Smooth muscle cell (in vitro differentiated cells): ENCODE data around the gene SCN5A. TPM values are rescaled to one million over a fixed set of nuclear protein-coding genes. Genes with fewer than 3 reads are reported as not detected.

Experiments used
- DNase-seq: peaks from one replicate; lab custom pipeline; 2025; ENCODE audit not compliant: unreplicated experiment; lab: John Stamatoyannopoulos, UW
- H2AFZ ChIP-seq: fragments of 200-600 bp; sonication (generic); 2 replicates; pipeline ENCODE4 v1.6.0; 2016; ENCODE audit warnings: antibody characterized with exemption, low read depth, mild to moderate bottlenecking
- H3F3A ChIP-seq: fragments of 200-600 bp; sonication (generic); 2 replicates; pipeline ENCODE4 v1.6.0; 2017; ENCODE audit warnings: antibody characterized with exemption, low read depth
- H3K27ac ChIP-seq: fragments of 200-600 bp; sonication (generic); 2 replicates; pipeline ENCODE4 v1.5.1; 2016; ENCODE audit warnings: low read depth, mild to moderate bottlenecking
- H3K27me3 ChIP-seq: fragments of 200-600 bp; sonication (generic); 2 replicates; pipeline ENCODE4 v1.6.1; 2016; ENCODE audit warnings: low read depth, mild to moderate bottlenecking
- H3K36me3 ChIP-seq: fragments of 200-600 bp; sonication (generic); 2 replicates; pipeline ENCODE4 v1.5.1; 2016; ENCODE audit warnings: low read depth
- H3K4me1 ChIP-seq: fragments of 200-600 bp; sonication (generic); 2 replicates; pipeline ENCODE4 v1.5.1; 2016; ENCODE audit warnings: low read depth
- H3K4me2 ChIP-seq: fragments of 200-600 bp; sonication (generic); 2 replicates; pipeline ENCODE4 v1.6.0; 2016; ENCODE audit warnings: mild to moderate bottlenecking
- H3K4me3 ChIP-seq: fragments of 200-600 bp; sonication (generic); 2 replicates; pipeline ENCODE4 v1.5.1; 2016; ENCODE audit warnings: mild to moderate bottlenecking
- H3K79me2 ChIP-seq: fragments of 200-600 bp; sonication (generic); 2 replicates; pipeline ENCODE4 v1.6.0; 2016; ENCODE audit warnings: low read depth, mild to moderate bottlenecking
- H3K9ac ChIP-seq: fragments of 200-600 bp; sonication (generic); 2 replicates; pipeline ENCODE4 v1.6.0; 2016; ENCODE audit warnings: low read depth
- H3K9me3 ChIP-seq: fragments of 200-600 bp; sonication (generic); replicated peaks from 2 replicates; pipeline ENCODE4 v1.5.1; 2016; ENCODE audit warnings: low read depth
- H4K20me1 ChIP-seq: fragments of 200-600 bp; sonication (generic); 2 replicates; pipeline ENCODE4 v1.6.0; 2016; ENCODE audit warnings: low read depth
- WGBS: methylation state at CpG from one replicate; pipeline ENCODE4 v1.1.7; 2016; ENCODE audit warnings: low lambda C conversion rate; 5-methylcytosine and 5-hydroxymethylcytosine counted together
- polyA plus RNA-seq: library from polyadenylated mRNA; unstranded; fragments of >200 nt; fragmentation: Nextera tagmentation; extraction: Ambion mirVana; gene quantifications from 2 replicates; pipeline ENCODE4 v1.2.1, GENCODE V29; 2016
- total RNA-seq: library from RNA; depleted of rRNA; stranded (reverse); fragments of >200 nt; gene quantifications from 2 replicates; pipeline ENCODE4 v1.2.3, GENCODE V29; 2014
- TF ChIP-seq, protein P1 (sequence below): fragments of 200-600 bp; sonication (generic); IDR thresholded peaks from 2 replicates; pipeline ENCODE4 v1.5.1; 2017; ENCODE audit warnings: borderline replicate concordance, mild to moderate bottlenecking, antibody characterized with exemption; ENCODE audit not compliant: insufficient read depth, poor library complexity, severe bottlenecking

The SCN5A gene
- total and polyA plus RNA-seq, 2 experiments from 2014 or later: 0.93 to 3.4 TPM

- WGBS: 100% methylated on average over 1 of the region's 1 CpG
- H3K79me2 ChIP-seq: no peaks in the 10 kb centered on the region
- no peaks in the 10 kb centered on the region for H3K9me3 ChIP-seq
- H2AFZ ChIP-seq: no peak overlapping the region
- H3K4me3 ChIP-seq: no peak overlapping the region
- no peaks in the 10 kb centered on the region for H3K27me3 ChIP-seq
- H4K20me1 ChIP-seq: no peaks in the 10 kb centered on the region
- TF ChIP-seq, protein P1, sequence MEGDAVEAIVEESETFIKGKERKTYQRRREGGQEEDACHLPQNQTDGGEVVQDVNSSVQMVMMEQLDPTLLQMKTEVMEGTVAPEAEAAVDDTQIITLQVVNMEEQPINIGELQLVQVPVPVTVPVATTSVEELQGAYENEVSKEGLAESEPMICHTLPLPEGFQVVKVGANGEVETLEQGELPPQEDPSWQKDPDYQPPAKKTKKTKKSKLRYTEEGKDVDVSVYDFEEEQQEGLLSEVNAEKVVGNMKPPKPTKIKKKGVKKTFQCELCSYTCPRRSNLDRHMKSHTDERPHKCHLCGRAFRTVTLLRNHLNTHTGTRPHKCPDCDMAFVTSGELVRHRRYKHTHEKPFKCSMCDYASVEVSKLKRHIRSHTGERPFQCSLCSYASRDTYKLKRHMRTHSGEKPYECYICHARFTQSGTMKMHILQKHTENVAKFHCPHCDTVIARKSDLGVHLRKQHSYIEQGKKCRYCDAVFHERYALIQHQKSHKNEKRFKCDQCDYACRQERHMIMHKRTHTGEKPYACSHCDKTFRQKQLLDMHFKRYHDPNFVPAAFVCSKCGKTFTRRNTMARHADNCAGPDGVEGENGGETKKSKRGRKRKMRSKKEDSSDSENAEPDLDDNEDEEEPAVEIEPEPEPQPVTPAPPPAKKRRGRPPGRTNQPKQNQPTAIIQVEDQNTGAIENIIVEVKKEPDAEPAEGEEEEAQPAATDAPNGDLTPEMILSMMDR: no peak
- no peak overlapping the region for H3K27ac ChIP-seq
- no peak overlapping the region for H3K4me2 ChIP-seq
- no peaks in the 10 kb centered on the region for H3K4me1 ChIP-seq
- no peaks in the 10 kb centered on the region for H3F3A ChIP-seq
- H3K9ac ChIP-seq: no peak overlapping the region
- H3K36me3 ChIP-seq: no peaks in the 10 kb centered on the region
- no peak for DNase-seq
These were observed 103.9 kb downstream of the SCN5A start for GRCh38 chr3:38545550-38545949.

- no peak overlapping the region for H3K4me3 ChIP-seq
- no peak overlapping the region for H2AFZ ChIP-seq
- no peaks in the 10 kb centered on the region for H3K36me3 ChIP-seq
- TF ChIP-seq, protein P1: no peak
- no peak overlapping the region for H3K9ac ChIP-seq
- H3F3A ChIP-seq: no peaks in the 10 kb centered on the region
- no peaks in the 10 kb centered on the region for H3K4me1 ChIP-seq
- H3K27me3 ChIP-seq: no peaks in the 10 kb centered on the region
- 95% methylated on average over 3 of the region's 3 CpGs for WGBS
- H3K79me2 ChIP-seq: no peaks in the 10 kb centered on the region
- no peak overlapping the region for H3K4me2 ChIP-seq
- no peak overlapping the region for H3K27ac ChIP-seq
- H4K20me1 ChIP-seq: no peaks in the 10 kb centered on the region
- no peaks in the 10 kb centered on the region for H3K9me3 ChIP-seq
- no peak for DNase-seq
These were observed 104.6 kb downstream of the SCN5A start for GRCh38 chr3:38544926-38545325.

DNA sequence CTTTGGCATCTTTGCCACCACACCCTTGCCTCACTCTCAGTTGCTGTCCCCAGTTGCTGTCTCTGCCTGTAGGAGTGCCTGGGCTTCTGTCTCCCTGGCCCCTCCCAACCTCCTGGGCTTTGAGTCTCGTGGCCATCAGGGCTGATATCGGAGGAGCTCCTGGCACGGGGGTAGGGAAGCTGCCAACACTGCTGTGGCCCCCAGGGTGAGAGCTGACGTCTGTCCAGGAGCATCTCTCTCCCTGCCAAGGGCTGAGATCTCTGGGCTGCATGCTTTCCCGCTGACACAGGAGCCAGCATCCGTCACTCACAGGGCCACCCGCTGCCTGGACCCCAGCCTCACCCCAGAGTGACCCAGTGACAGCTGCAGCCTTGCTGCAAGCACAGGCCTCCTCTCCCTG is 105.9 kb downstream of the SCN5A start:
- H3K79me2 ChIP-seq: no peaks in the 10 kb centered on the region
- H4K20me1 ChIP-seq: no peaks in the 10 kb centered on the region
- no peaks in the 10 kb centered on the region for H3K4me1 ChIP-seq
- 91% methylated on average over 7 of the region's 7 CpGs for WGBS
- DNase-seq: no peak
- no peak overlapping the region for H2AFZ ChIP-seq
- H3K9ac ChIP-seq: no peak overlapping the region
- H3K27ac ChIP-seq: no peak overlapping the region
- H3F3A ChIP-seq: no peaks in the 10 kb centered on the region
- no peaks in the 10 kb centered on the region for H3K27me3 ChIP-seq
- H3K4me2 ChIP-seq: no peak overlapping the region
- TF ChIP-seq, protein P1: no peak
- H3K36me3 ChIP-seq: no peaks in the 10 kb centered on the region
- H3K4me3 ChIP-seq: no peak overlapping the region
- no peaks in the 10 kb centered on the region for H3K9me3 ChIP-seq

DNA sequence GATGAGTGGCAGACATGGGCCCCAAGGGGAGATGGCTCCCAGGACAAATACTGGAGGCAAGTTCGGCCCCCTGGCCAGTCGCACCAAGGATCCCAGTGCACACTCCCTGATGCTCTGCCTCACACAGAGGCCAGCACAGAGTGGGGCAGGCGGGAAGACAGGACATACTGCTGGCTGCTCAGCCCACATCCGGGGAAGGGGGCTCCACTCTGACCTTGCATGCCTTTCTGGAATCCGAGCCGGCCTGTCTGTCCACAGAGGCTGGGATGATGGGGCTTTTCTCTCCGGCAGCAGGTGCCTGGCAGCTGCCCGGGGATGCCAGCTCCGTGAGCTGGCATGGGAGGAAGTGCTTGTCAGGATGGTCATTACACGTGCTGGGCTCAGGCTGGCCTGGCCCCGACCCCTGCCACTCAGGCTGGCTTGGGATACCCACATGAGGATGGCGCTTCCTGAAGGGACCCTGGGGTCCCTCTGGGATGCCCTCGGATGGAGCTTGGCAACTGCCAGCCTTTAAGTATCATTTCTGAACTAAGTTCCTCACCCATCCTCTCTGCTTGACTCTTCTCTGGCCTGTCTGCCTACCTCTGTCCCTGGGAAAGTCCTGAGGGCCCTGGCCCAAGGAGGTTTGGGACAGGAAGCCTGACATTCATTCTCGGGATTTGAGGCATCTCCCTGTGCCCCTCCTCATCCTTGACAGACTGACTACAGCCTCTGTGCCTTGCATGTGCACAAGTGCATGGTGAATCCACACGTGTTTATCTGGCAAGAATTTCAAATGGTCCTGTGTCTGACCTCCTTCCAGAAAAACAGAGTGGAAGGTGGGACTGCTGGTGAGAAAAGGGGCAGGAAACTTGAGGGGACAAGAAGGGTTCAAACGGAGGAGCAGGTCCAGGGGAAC is 106.8 kb downstream of the SCN5A start:
- no peak overlapping the region for H3K9ac ChIP-seq
- H3K36me3 ChIP-seq: no peaks in the 10 kb centered on the region
- no peak overlapping the region for H3K4me3 ChIP-seq
- no peaks in the 10 kb centered on the region for H4K20me1 ChIP-seq
- H3K9me3 ChIP-seq: no peaks in the 10 kb centered on the region
- no peak for DNase-seq
- 89% methylated on average over 16 of the region's 16 CpGs for whole genome bisulfite sequencing
- TF ChIP-seq, protein P1: no peak
- no peaks in the 10 kb centered on the region for H3K79me2 ChIP-seq
- no peak overlapping the region for H2AFZ ChIP-seq
- no peak overlapping the region for H3K27ac ChIP-seq
- no peaks in the 10 kb centered on the region for H3K4me1 ChIP-seq
- no peak overlapping the region for H3K4me2 ChIP-seq
- H3F3A ChIP-seq: no peaks in the 10 kb centered on the region
- H3K27me3 ChIP-seq: no peaks in the 10 kb centered on the region
